Globus pallidus (tissue), 1 donor: ENCODE data around the gene NXPH4.

Source experiments
- DNase-seq: peaks from one replicate; pipeline ENCODE4 v3.0.0-alpha.2; 2015; ENCODE audit warnings: low spot score

The NXPH4 gene

GRCh38 chr12:57183939-57184725, 32.5 kb upstream of the NXPH4 start:
- DNase-seq: no peak

GRCh38 chr12:57185403-57185802, 31.2 kb upstream of the NXPH4 start:
- DNase-seq: no peak

- DNase-seq: no peak
These were observed 30.6 kb upstream of the NXPH4 start for GRCh38 chr12:57185906-57186508.

- no peak for DNase-seq
These were observed 29.1 kb upstream of the NXPH4 start for GRCh38 chr12:57187222-57188089.

- DNase-seq: no peak
These were observed 28.5 kb upstream of the NXPH4 start for GRCh38 chr12:57188090-57188425.

- DNase-seq: no peak
These were observed 26.6 kb upstream of the NXPH4 start for GRCh38 chr12:57190037-57190436.

GRCh38 chr12:57190821-57191220, 25.8 kb upstream of the NXPH4 start:
- DNase-seq: no peak

- no peak for DNase-seq
These were observed 25.2 kb upstream of the NXPH4 start for GRCh38 chr12:57191410-57191809.

GRCh38 chr12:57192920-57193319, 23.7 kb upstream of the NXPH4 start:
- no peak for DNase-seq

- DNase-seq: no peak
These were observed 22.8 kb upstream of the NXPH4 start for GRCh38 chr12:57193706-57194245.

GRCh38 chr12:57194253-57194652, 22.3 kb upstream of the NXPH4 start:
- no peak for DNase-seq

- no peak for DNase-seq
These were observed 21.4 kb upstream of the NXPH4 start for GRCh38 chr12:57195186-57195585.

- no peak for DNase-seq
These were observed 20.8 kb upstream of the NXPH4 start for GRCh38 chr12:57195611-57196371.

- no peak for DNase-seq
These were observed 20.2 kb upstream of the NXPH4 start for GRCh38 chr12:57196439-57196838.

GRCh38 chr12:57196956-57197355, 19.6 kb upstream of the NXPH4 start:
- DNase-seq: no peak

- DNase-seq: no peak
These were observed 18.3 kb upstream of the NXPH4 start for GRCh38 chr12:57198329-57198728.

GRCh38 chr12:57199191-57199590, 17.4 kb upstream of the NXPH4 start:
- no peak for DNase-seq

- DNase-seq: no peak
These were observed 16.1 kb upstream of the NXPH4 start for GRCh38 chr12:57200497-57200896.

- DNase-seq: no peak
These were observed 15.4 kb upstream of the NXPH4 start for GRCh38 chr12:57201219-57201618.

- DNase-seq: no peak
These were observed 15.0 kb upstream of the NXPH4 start for GRCh38 chr12:57201631-57202030.

GRCh38 chr12:57202321-57202720, 14.3 kb upstream of the NXPH4 start:
- no peak for DNase-seq

- DNase-seq: no peak
These were observed 13.4 kb upstream of the NXPH4 start for GRCh38 chr12:57203201-57203600.
